Measurements from ENCODE around the gene CPXM2. TPM values are rescaled to one million over a fixed set of nuclear protein-coding genes. Genes with fewer than 3 reads are reported as not detected.

CPXM2 gene
- total RNA-seq, 1 donor from 2014 or later: 23.6 TPM

DNA sequence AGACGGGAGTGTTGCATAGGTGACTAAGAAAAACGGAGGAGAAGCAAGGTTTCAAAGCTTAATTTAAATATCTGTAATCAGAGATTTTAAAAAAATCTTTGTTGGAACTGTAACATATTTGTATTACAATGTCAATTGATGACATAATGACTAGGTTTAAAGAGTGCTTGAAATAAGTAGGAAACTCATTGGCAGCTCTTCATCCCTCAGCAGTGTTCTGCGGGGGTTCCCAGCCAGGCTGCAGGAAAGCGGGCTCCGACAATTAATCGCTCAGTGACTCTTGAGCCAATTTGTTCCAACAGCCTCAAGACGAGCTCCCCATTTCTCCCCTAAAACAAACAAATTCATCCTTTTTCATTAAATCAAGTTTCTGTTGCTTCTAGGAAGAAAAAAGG is 22.6 kb downstream of the CPXM2 start:
- no peak for DNase-seq (ENCODE audit: low spot score)

DNA sequence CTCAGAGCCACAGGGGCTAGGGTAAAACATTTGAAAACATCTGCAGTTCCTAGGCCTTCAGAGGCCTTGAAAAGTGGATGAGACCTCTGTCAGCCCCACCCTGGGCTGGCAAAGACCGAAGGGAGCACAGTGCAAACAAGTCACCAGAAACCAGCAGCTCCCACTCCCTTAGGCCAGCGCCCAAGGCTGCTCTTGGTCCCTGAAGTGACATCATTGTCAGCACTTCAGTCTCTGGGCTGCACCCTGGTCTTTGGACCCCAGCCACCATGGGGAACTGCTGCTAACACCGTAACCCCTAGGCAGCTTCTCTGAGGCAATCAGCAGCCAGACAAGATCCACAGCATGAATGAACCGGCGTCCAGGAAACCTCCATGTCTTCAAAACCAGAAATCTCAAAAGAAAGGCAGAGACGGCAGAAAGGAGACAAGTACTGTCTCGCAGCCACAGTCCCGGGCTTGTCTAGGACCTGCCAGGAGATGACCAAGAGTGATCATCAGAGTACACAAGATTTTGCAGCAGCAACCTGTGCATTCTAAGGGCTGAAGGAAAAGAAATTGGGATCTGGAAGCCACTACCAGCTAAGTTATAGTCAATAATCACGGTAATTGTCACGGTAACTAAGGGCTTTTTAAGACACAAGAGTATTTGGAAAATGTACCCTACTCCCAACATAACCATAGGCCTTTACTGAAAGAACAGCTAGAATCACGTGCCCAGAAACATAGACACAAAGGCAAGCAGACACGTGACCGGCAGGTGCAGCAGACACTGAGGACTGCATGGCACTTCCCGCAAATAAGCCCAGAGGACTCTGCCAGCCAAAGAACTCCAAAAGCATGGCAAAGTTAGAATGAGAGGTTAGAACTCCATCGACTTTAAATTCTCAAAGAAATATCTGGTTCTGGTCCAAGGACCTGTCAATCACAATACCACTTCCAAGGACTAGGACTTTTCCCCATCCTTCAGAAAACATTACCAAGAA is 23.3 kb downstream of the CPXM2 start:
- no peak for DNase-seq (ENCODE audit: low spot score)

DNA sequence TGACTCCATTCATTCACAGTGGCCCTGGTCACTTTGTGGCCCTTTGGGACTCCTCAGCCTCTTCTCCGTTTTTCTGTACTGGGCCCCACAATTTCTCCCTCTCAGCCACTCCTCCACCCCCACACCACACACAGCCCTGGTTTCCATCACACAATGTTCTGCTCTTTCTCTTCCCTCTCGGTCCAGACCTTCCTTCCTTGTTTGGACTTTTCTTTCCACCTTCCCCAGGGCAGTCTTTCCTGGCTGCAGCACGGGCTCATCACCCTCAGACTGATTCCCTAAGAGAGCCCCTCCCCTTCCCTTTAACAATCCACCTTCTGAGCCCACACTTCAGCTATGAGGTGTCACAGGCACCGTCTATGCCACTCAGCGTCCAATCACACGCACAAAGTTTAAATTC is 25.7 kb downstream of the CPXM2 start:
- DNase-seq (ENCODE audit: low spot score): no peak

- no peak for DNase-seq (ENCODE audit: low spot score)
Measured at GRCh38 chr10:123865350-123865749, 26.3 kb downstream of the CPXM2 start.

- peak; percentile 75 for DNase-seq (ENCODE audit: low spot score)
Measured at GRCh38 chr10:123864923-123865322, 26.7 kb downstream of the CPXM2 start.

- no peak for DNase-seq (ENCODE audit: low spot score)
Measured at GRCh38 chr10:123863721-123864482, 27.7 kb downstream of the CPXM2 start.

DNA sequence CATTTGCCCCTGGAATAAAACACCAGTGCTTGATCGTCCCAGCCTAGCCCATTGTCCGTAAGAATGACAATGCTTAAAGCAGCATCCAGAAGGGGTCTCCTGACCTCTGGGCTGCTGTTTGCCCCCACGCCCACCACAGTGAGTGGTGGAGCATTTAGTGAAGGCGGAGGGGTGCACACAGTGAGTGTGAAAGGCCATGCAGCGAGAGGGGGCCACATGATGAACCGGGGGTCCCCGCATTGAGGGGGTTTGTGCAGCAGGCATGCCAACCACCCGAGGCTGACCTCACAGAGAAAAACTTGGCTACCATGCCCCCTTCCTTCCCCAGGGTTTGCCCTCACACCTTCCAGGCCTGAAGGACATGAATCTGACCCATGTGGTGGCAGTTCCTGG is 28.4 kb downstream of the CPXM2 start:
- DNase-seq (ENCODE audit: low spot score): no peak

GRCh38 chr10:123862421-123863182 is 29.0 kb downstream of the CPXM2 start:
- DNase-seq (ENCODE audit: low spot score): no peak

GRCh38 chr10:123860856-123861255 is 30.8 kb downstream of the CPXM2 start:
- DNase-seq (ENCODE audit: low spot score): peak; percentile 26

- peak; percentile 19 for DNase-seq (ENCODE audit: low spot score)
Measured at GRCh38 chr10:123860209-123860608, 31.4 kb downstream of the CPXM2 start.

- peak; percentile 34 for DNase-seq (ENCODE audit: low spot score)
Measured at GRCh38 chr10:123859653-123860050, 32.0 kb downstream of the CPXM2 start.

DNA sequence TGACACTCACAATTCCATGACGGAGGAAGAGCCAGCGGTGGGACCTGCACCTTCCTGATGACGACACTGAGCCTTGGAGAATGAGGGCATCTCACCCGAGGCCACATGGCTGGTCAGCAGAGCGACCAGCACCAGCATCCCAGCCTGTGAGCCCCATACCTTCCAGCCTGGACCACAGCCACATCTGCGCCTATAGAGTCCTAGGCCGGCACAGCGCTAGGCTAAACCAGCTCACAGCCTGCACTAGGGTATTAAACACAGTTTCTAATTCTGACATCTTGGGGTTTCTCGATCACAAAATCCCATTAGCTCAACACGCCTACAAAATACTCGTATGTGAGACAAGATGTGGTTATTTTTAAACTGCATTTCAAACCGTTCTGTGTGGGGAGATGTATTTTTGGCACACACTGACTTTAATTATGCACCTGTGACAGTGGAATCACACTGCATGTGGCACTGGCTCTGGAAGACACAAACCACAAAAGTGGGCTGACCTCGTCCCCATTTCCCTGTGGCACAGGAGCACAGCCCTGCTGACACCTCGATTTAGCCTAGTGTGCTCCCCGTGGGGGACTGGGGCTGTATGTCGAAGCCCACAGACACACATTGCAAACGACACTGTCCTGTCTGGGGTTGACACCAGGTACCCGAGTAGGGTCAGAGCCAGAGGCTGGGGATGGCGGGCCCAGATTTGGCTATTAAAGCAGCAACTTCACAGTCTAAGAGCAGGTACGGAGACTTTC is 32.5 kb downstream of the CPXM2 start:
- peak; percentile 27 for DNase-seq (ENCODE audit: low spot score)

DNA sequence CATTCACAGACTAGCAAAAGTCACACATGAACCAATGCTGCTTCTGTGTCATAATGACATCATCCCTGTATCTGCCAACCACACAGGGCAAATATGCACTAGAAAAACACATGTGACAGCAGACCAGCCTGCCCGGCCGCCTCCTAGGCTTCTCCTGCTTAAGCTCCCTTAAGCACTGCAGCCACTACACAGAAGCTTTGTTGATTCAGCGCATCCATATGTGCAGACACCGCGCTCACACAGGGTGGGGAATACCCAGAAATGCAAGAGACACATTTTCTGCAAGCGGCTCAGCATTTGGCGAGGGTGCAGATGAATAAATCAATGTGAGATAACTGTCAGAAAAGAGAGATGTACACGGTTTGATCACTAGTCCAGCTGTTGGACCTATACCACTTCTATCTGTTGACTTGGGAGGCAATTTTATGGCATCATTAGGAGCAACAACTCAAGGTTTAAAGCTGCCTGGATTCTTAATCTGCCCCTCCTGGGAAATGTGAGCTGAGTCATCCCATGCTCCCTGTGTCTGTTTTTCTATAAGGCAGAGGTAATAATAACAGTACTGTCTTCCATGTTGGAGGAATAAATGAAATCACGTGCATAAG is 33.4 kb downstream of the CPXM2 start:
- peak; percentile 36 for DNase-seq (ENCODE audit: low spot score)

DNA sequence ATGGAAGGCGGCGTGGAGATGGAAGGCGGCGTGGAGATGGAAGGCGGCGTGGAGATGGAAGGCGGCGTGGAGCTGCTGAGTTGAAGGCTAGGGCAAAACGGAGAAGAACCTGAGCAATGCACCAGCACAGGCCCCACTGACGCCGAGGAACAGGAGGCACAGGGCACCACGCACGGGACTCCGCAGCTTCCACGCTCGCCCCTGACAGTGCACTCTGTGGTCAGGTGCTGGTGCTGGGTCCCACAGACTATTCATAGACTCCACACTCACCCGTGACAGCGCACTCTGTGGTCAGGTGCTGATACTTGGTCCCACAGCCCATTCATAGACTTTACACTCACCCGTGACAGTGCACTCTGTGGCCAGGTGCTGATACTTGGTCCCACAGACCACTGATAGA is 34.0 kb downstream of the CPXM2 start:
- DNase-seq (ENCODE audit: low spot score): peak; percentile 34

GRCh38 chr10:123855008-123855684 is 36.5 kb downstream of the CPXM2 start:
- peak; percentile 17 for DNase-seq (ENCODE audit: low spot score)

GRCh38 chr10:123854498-123854897 is 37.1 kb downstream of the CPXM2 start:
- peak; percentile 8 for DNase-seq (ENCODE audit: low spot score)

GRCh38 chr10:123854003-123854402 is 37.6 kb downstream of the CPXM2 start:
- peak; percentile 17 for DNase-seq (ENCODE audit: low spot score)

DNA sequence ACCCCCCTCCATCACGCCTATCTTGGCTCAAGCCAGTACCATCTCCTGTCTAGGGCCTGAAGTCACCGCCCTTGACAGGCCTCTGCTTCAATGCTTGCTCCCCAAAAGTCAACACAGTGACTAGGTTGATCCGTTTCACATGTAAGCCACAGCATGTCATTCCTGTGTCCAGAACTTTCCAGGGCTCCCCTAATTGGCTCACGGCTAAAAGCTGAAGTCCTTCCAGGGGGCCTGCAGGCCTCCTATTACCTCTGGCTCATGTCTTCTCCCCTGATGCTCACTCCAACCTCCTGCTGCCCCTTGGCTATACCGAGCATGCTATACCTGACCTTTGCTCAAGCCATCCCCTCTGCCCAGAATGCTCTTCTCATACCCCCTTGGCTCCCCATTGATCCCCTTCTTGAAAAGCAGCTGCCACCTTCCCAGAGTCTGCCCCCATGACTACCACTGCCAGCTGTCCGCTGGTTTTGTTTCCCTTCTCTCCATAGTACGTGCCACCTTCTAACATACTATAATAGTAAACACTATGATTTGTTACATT is 39.1 kb downstream of the CPXM2 start:
- DNase-seq (ENCODE audit: low spot score): peak; percentile 13

DNA sequence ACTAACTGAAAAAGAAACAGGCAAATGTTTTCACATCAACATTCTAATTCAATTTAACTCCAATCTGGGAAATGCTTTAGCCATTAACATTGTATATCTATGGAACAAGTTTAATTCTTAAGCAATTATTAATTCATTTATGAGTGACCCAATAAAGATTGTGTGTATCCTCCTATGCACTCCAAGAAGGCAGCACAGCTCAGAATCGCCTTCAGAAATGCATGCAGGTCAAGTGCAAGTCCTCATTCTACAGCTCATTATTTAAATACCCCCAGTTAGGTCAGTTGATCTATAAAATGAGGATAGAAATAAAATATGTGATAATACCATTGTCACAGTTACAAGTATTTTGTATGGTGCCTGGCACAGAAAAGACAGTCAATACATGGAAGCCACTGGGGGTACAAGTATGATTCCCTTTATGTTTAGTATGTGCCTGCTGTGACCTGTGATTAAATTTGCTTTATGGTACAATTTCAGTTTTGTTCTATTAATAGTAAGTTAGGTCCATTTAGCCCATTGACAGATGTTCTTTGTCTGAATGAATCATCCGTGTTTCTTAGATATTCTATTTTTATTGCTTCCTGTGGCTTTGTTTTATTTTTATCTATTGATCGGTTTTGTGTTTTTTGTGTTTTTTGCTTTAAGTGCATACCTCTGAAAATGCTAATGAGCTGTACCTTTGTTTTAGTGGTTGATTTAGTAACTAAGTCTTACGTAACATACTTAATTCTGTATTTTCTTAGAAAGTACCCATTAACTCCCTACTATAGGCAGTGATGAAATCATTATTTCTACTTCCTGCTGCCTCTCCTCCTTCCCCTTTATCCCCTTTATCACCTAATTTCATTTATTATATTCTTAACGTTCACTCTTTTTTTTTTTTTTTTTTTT is 42.8 kb downstream of the CPXM2 start:
- DNase-seq (ENCODE audit: low spot score): no peak

Data from ureter (tissue), 1 donor.